GM12891 (cell line): ENCODE results near the gene FAM174B.

Experiments used
- DNase-seq: peaks from one replicate; pipeline ENCODE4 v3.0.0; 2011; ENCODE audit warnings: low spot score; ENCODE audit not compliant: insufficient read length
- FAIRE-seq: peaks from 2 replicates; lab custom pipeline; 2011; peaks lifted over from hg19 to GRCh38; lab: Jason Lieb, UNC
- PAX5 ChIP-seq: IDR thresholded peaks from 2 replicates; pipeline ENCODE4 v1.6.1; 2011; ENCODE audit warnings: low read length, moderate library complexity, mild to moderate bottlenecking; ENCODE audit not compliant: insufficient read depth, severe bottlenecking
- POLR2A ChIP-seq: IDR thresholded peaks from 2 replicates; pipeline ENCODE4 v1.6.1; 2011; ENCODE audit warnings: low read depth, low read length, control low read depth
- POLR2AphosphoS5 ChIP-seq: IDR thresholded peaks from 2 replicates; pipeline ENCODE4 v1.6.1; 2011; ENCODE audit warnings: low read depth, low read length, control low read depth
- POU2F2 ChIP-seq: IDR thresholded peaks from 2 replicates; pipeline ENCODE4 v1.6.1; 2011; ENCODE audit warnings: low read depth, mild to moderate bottlenecking, control low read depth, low read length, moderate library complexity
- SPI1 ChIP-seq: IDR thresholded peaks from 2 replicates; pipeline ENCODE4 v1.6.1; 2011; ENCODE audit warnings: low read depth, low read length, control low read depth
- TAF1 ChIP-seq: IDR thresholded peaks from 2 replicates; pipeline ENCODE4 v1.6.1; 2011; ENCODE audit warnings: low read depth, low read length, control low read depth

FAM174B gene

DNA sequence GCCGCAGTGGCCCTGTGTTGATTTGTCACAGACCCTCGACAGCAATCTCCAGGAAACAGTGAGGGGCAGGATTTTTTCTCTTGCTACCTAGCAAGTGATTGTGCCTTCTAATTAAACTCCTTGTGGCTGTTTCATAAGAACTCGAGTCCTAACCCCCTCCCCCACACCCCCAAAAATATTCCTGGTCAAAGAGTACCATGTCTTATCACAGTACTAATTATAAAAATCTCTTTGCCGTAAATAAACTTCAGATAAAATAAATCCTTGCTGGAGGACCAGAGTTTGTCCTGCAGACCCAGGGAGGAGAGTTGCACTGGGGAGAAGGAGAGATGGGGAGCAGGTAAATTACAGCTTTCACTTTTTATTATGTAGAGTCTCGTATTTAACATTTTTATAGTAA is 64.3 kb downstream of the FAM174B start:
- TF ChIP-seq TAF1: no peak
- no peak for TF ChIP-seq POLR2A
- no peak for TF ChIP-seq POLR2AphosphoS5
- no peak for TF ChIP-seq PAX5
- TF ChIP-seq POU2F2: no peak
- TF ChIP-seq SPI1: no peak
- DNase-seq: no peak
- FAIRE-seq: no peak

DNA sequence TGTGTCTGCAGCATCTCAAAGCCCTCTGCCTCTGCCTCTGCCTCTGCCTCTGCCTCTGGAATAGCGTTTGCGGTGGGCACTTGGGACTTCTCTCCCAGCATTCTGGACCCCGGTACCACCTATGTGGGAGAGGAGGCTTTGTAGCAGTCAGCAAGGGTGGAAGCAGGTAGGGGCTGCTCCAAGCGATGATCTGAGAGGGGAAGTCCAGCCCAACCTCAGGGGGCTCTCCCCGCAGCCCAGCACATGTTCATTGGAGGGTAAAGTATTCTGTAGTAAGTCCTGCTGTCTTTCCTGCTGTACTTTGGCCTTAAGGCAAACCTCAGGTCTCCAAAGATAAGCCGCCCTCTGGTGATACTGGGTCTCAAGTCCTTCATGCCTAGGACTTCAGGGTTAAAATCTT is 68.6 kb downstream of the FAM174B start:
- DNase-seq (no peak), FAIRE-seq (no peak)
- no peak for TF ChIP-seq SPI1
- no peak for TF ChIP-seq POLR2A
- TF ChIP-seq POU2F2: no peak
- TF ChIP-seq TAF1: no peak
- no peak for TF ChIP-seq POLR2AphosphoS5
- no peak for TF ChIP-seq PAX5

GRCh38 chr15:92586383-92586942 is 69.1 kb downstream of the FAM174B start:
- TF ChIP-seq SPI1 (no peak), POLR2A (no peak)
- no peak for FAIRE-seq
- DNase-seq: no peak

DNA sequence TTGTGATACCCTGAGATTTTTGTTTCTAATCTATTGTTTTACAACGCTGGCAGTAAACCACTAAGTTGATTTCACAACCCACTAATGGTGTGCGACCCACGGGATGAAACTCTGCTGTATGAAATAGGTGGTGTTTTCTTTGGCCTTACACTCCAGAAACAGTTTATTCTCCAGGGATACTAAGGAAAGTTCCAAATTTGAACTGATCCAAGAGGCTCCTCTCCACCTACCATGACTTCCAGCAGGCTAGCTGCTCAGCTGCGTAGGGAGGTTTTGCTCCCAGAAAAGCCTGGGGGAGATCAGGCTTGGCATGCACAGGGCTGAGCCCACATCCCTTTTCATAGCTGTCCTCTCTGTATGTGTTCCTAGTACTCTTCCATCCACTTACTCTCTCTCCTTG is 71.5 kb downstream of the FAM174B start:
- DNase-seq (no peak), FAIRE-seq (no peak)
- TF ChIP-seq POU2F2 (no peak), SPI1 (no peak), PAX5 (no peak), POLR2A (no peak), POLR2AphosphoS5 (no peak), TAF1 (no peak)

- FAIRE-seq: no peak
- TF ChIP-seq PAX5 (no peak), POU2F2 (no peak), TAF1 (no peak), POLR2AphosphoS5 (no peak), POLR2A (no peak), SPI1 (no peak)
- DNase-seq: no peak
Observed at GRCh38 chr15:92583096-92584034, 72.2 kb downstream of the FAM174B start.

DNA sequence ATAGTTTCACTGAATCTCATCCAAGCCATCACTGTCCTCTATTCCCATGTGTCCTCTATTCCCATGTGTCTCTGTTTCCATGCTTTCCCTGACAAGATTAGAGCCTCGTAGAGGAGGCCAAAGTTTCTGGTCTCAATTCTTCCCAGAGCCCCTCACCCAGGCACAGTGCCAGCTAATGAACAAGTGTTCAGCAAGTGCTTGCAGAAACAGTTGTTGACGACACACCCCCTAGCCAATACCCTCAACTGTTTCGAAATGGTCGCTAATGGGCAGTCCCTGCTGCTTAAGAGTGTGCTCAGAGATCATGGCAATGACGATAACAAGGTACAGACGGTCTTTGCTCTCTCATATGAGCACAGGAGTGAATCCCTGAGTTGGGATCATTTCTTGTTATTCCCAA is 73.4 kb downstream of the FAM174B start:
- FAIRE-seq: no peak
- no peak for DNase-seq
- no peak for TF ChIP-seq POLR2A
- no peak for TF ChIP-seq PAX5
- no peak for TF ChIP-seq TAF1
- no peak for TF ChIP-seq POU2F2
- no peak for TF ChIP-seq POLR2AphosphoS5
- no peak for TF ChIP-seq SPI1

DNA sequence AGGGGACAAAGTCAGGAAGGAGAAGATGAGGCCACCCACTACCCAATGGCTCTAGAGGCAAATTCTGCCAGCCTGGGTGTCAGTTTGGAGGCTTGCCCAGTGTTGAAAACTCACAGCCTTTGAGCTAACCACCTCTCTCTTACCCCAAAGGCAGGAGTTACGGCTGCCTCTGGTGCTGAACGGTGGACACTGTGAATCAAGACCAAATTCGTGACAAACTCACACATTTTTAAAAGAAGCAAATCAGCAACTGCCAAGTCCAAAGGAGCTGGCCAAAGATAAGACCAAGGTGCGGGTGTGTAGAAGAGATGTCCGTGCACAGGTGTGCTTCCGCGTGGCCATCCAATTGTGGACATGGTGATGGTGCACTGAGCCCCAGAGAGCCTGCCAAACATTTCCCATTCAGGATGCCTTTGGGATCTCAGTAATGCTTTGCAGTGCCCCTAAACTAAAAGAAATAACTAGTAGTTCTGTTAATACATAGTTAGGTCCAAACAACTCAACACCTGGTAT is 74.6 kb downstream of the FAM174B start:
- TF ChIP-seq SPI1 (no peak), PAX5 (no peak), POLR2A (no peak), POLR2AphosphoS5 (no peak), TAF1 (no peak), POU2F2 (no peak)
- FAIRE-seq (no peak), DNase-seq (no peak)

DNA sequence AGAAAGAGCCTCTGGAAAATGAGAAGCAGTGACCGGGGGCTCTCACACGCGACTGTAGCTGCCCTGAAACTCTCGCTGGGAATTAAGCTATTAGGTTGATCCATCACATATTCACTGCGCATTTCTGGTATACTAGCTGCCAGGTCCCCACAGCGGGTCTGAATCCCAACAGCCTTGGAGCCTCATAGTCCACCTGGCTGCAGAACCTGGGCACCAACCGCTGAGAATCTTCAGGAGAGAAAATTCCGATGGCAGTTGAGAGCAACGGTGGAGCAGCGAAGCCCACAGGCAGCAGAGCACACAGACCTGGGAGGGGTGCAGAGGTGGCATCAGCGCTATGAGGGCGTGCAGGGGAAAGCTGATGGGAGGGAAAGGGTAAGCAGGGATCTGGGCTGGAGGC is 75.1 kb downstream of the FAM174B start:
- DNase-seq (no peak), FAIRE-seq (no peak)
- TF ChIP-seq SPI1 (no peak), POU2F2 (no peak), POLR2AphosphoS5 (no peak), POLR2A (no peak), TAF1 (no peak), PAX5 (no peak)

GRCh38 chr15:92579931-92580470 is 75.6 kb downstream of the FAM174B start:
- FAIRE-seq: no peak
- TF ChIP-seq POLR2AphosphoS5 (no peak), SPI1 (no peak), TAF1 (no peak), POLR2A (no peak), PAX5 (no peak), POU2F2 (no peak)
- DNase-seq: no peak
